Erythroblast (primary cell): ENCODE results near the gene NRN1.

Experiments used
- GATA1 ChIP-seq: IDR thresholded peaks from 2 replicates; pipeline ENCODE4 v1.6.1; 2011; ENCODE audit warnings: low read depth, mild to moderate bottlenecking, control low read depth, low read length, moderate library complexity
- POLR2A ChIP-seq: IDR thresholded peaks from 2 replicates; pipeline ENCODE4 v1.6.1; 2011; ENCODE audit warnings: mild to moderate bottlenecking, low read length

DNA sequence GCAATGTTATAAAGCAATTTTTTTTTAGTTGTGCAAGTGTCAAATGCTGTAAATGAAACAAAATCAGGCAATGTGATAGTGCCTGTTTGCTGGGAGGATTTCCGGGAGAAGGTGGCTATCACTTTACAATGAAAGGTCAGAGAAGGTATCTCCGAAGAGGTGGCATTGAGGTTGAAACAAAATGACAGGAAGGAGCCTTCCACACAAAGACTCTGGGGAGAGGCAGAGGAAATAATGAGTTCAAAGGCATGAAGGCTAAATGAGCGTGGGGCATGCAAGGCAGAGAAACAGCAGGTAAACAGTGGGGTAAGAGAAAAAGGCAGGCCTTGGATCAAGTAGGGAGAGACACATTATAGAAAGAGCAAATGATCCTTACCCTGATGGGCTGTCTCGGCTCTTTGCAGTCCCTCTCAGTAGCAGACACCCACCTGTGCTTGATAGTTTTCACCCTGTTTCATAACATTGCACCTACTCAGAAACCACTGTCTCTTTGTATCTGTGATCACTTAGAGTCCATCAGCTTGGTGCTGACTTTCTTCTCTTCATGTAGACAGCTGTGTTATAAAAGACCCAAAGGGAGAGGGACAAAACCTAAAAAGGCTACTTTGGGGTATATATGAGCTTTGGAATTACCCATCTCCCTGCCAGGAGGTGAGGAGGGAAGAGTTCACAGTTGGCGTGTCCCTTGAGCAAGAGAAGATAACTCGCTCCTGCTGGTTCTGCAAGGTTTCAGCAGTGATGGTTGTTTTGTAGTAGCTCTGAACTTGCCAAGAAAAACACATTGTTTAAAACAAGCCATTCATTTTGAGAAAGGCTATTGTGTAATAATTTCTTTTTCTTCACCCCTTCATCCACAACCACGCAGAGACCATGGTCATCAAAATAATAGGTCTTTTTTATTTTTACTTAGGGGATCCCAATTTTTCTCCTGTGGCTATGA, 22.3 kb downstream of the NRN1 start:
- no peak for TF ChIP-seq POLR2A
- no peak for TF ChIP-seq GATA1
